ENCODE measurements around the gene FITM2. TPM values are rescaled to one million over a fixed set of nuclear protein-coding genes. Genes with fewer than 3 reads are reported as not detected.

FITM2 gene
- total and polyA plus RNA-seq, 9 donors: 6.2 to 7.1 (median 6.7) TPM

GRCh38 chr20:44288252-44288651 is 22.8 kb downstream of the FITM2 start:
- no peaks in the 10 kb centered on the region for H3K9me3 ChIP-seq (replicated peaks; ENCODE audit: control insufficient read depth, low read depth, low read length)
- WGBS (ENCODE audit: insufficient coverage): no CpG with 5 or more reads among the region's 3 CpGs
- no peaks in the 10 kb centered on the region for H3K36me3 ChIP-seq (ENCODE audit: control insufficient read depth, insufficient read depth, low read length)
- H3K27ac ChIP-seq (ENCODE audit: low read length): no peak overlapping the region
- DNase-seq: no peak
- H3K4me3 ChIP-seq (ENCODE audit: low read length): no peak overlapping the region
- no peaks in the 10 kb centered on the region for H3K4me1 ChIP-seq (ENCODE audit: control insufficient read depth, insufficient read depth, low read length)
- H3K27me3 ChIP-seq (ENCODE audit: control insufficient read depth, insufficient read depth, low read length): no peaks in the 10 kb centered on the region

- 52% methylated on average over 3 of the region's 5 CpGs for whole genome bisulfite sequencing (ENCODE audit: insufficient coverage)
- H3K9me3 ChIP-seq (replicated peaks; ENCODE audit: control insufficient read depth, low read depth, low read length): no peaks in the 10 kb centered on the region
- H3K27ac ChIP-seq (ENCODE audit: low read length): no peak overlapping the region
- H3K4me1 ChIP-seq (ENCODE audit: control insufficient read depth, insufficient read depth, low read length): no peaks in the 10 kb centered on the region
- DNase-seq: no peak
- H3K27me3 ChIP-seq (ENCODE audit: control insufficient read depth, insufficient read depth, low read length): no peaks in the 10 kb centered on the region
- no peaks in the 10 kb centered on the region for H3K36me3 ChIP-seq (ENCODE audit: control insufficient read depth, insufficient read depth, low read length)
- H3K4me3 ChIP-seq (ENCODE audit: low read length): no peak overlapping the region
Measured at GRCh38 chr20:44287272-44288097, 23.5 kb downstream of the FITM2 start.

GRCh38 chr20:44284032-44284431 is 27.0 kb downstream of the FITM2 start:
- no peaks in the 10 kb centered on the region for H3K36me3 ChIP-seq (ENCODE audit: control insufficient read depth, insufficient read depth, low read length)
- no peak for DNase-seq
- no peak overlapping the region for H3K27ac ChIP-seq (ENCODE audit: low read length)
- no peaks in the 10 kb centered on the region for H3K27me3 ChIP-seq (ENCODE audit: control insufficient read depth, insufficient read depth, low read length)
- H3K9me3 ChIP-seq (replicated peaks; ENCODE audit: control insufficient read depth, low read depth, low read length): no peaks in the 10 kb centered on the region
- no CpG with 5 or more reads among the region's 1 CpG for WGBS (ENCODE audit: insufficient coverage)
- H3K4me3 ChIP-seq (ENCODE audit: low read length): no peak overlapping the region
- no peaks in the 10 kb centered on the region for H3K4me1 ChIP-seq (ENCODE audit: control insufficient read depth, insufficient read depth, low read length)

- Histone ChIP-seq H3K4me1 (ENCODE audit: control insufficient read depth, insufficient read depth, low read length) (no peaks in the 10 kb centered on the region), H3K27ac (ENCODE audit: low read length) (no peak overlapping the region), H3K36me3 (ENCODE audit: control insufficient read depth, insufficient read depth, low read length) (no peaks in the 10 kb centered on the region), H3K9me3 (replicated peaks; ENCODE audit: control insufficient read depth, low read depth, low read length) (no peaks in the 10 kb centered on the region), H3K4me3 (ENCODE audit: low read length) (no peak overlapping the region), H3K27me3 (ENCODE audit: control insufficient read depth, insufficient read depth, low read length) (no peaks in the 10 kb centered on the region)
- no peak for DNase-seq
- WGBS (ENCODE audit: insufficient coverage): no CpG with 5 or more reads among the region's 3 CpGs
Measured at GRCh38 chr20:44282192-44282591, 28.8 kb downstream of the FITM2 start.

- no peak overlapping the region for H3K27ac ChIP-seq (ENCODE audit: low read length)
- H3K4me3 ChIP-seq (ENCODE audit: low read length): no peak overlapping the region
- H3K4me1 ChIP-seq (ENCODE audit: control insufficient read depth, insufficient read depth, low read length): no peaks in the 10 kb centered on the region
- H3K9me3 ChIP-seq (replicated peaks; ENCODE audit: control insufficient read depth, low read depth, low read length): no peaks in the 10 kb centered on the region
- no peak for DNase-seq
- no peaks in the 10 kb centered on the region for H3K36me3 ChIP-seq (ENCODE audit: control insufficient read depth, insufficient read depth, low read length)
- WGBS (ENCODE audit: insufficient coverage): no CpG with 5 or more reads among the region's 2 CpGs
- H3K27me3 ChIP-seq (ENCODE audit: control insufficient read depth, insufficient read depth, low read length): no peaks in the 10 kb centered on the region
Measured at GRCh38 chr20:44280387-44280786, 30.6 kb downstream of the FITM2 start.

GRCh38 chr20:44279228-44279627 is 31.8 kb downstream of the FITM2 start:
- H3K27me3 ChIP-seq (ENCODE audit: control insufficient read depth, insufficient read depth, low read length): no peaks in the 10 kb centered on the region
- no peak for DNase-seq
- 86% methylated on average over 11 of the region's 11 CpGs for whole genome bisulfite sequencing (ENCODE audit: insufficient coverage)
- H3K4me1 ChIP-seq (ENCODE audit: control insufficient read depth, insufficient read depth, low read length): no peaks in the 10 kb centered on the region
- no peaks in the 10 kb centered on the region for H3K9me3 ChIP-seq (replicated peaks; ENCODE audit: control insufficient read depth, low read depth, low read length)
- no peak overlapping the region for H3K27ac ChIP-seq (ENCODE audit: low read length)
- H3K36me3 ChIP-seq (ENCODE audit: control insufficient read depth, insufficient read depth, low read length): no peaks in the 10 kb centered on the region
- no peak overlapping the region for H3K4me3 ChIP-seq (ENCODE audit: low read length)

GRCh38 chr20:44274303-44275017 is 36.5 kb downstream of the FITM2 start:
- no peaks in the 10 kb centered on the region for H3K4me1 ChIP-seq (ENCODE audit: control insufficient read depth, insufficient read depth, low read length)
- no peaks in the 10 kb centered on the region for H3K27me3 ChIP-seq (ENCODE audit: control insufficient read depth, insufficient read depth, low read length)
- H3K36me3 ChIP-seq (ENCODE audit: control insufficient read depth, insufficient read depth, low read length): no peaks in the 10 kb centered on the region
- WGBS (ENCODE audit: insufficient coverage): 78% methylated on average over 9 of the region's 11 CpGs
- no peak for DNase-seq
- H3K27ac ChIP-seq (ENCODE audit: low read length): no peak overlapping the region
- H3K9me3 ChIP-seq (replicated peaks; ENCODE audit: control insufficient read depth, low read depth, low read length): peaks cover 2% of the 10 kb centered on the region
- H3K4me3 ChIP-seq (ENCODE audit: low read length): no peak overlapping the region

- DNase-seq: no peak
- H3K4me1 ChIP-seq (ENCODE audit: control insufficient read depth, insufficient read depth, low read length): no peaks in the 10 kb centered on the region
- peaks cover 2% of the 10 kb centered on the region for H3K9me3 ChIP-seq (replicated peaks; ENCODE audit: control insufficient read depth, low read depth, low read length)
- H3K36me3 ChIP-seq (ENCODE audit: control insufficient read depth, insufficient read depth, low read length): no peaks in the 10 kb centered on the region
- WGBS (ENCODE audit: insufficient coverage): 72% methylated on average over 6 of the region's 10 CpGs
- no peaks in the 10 kb centered on the region for H3K27me3 ChIP-seq (ENCODE audit: control insufficient read depth, insufficient read depth, low read length)
- no peak overlapping the region for H3K27ac ChIP-seq (ENCODE audit: low read length)
- no peak overlapping the region for H3K4me3 ChIP-seq (ENCODE audit: low read length)
Measured at GRCh38 chr20:44273231-44274215, 37.5 kb downstream of the FITM2 start.

- Histone ChIP-seq H3K4me3 (ENCODE audit: low read length) (no peak overlapping the region), H3K27ac (ENCODE audit: low read length) (no peak overlapping the region), H3K36me3 (ENCODE audit: control insufficient read depth, insufficient read depth, low read length) (no peaks in the 10 kb centered on the region), H3K9me3 (replicated peaks; ENCODE audit: control insufficient read depth, low read depth, low read length) (peaks cover 2% of the 10 kb centered on the region), H3K27me3 (ENCODE audit: control insufficient read depth, insufficient read depth, low read length) (no peaks in the 10 kb centered on the region), H3K4me1 (ENCODE audit: control insufficient read depth, insufficient read depth, low read length) (no peaks in the 10 kb centered on the region)
- 29% methylated on average over 9 of the region's 14 CpGs for WGBS (ENCODE audit: insufficient coverage)
- no peak for DNase-seq
Measured at GRCh38 chr20:44271915-44272663, 38.9 kb downstream of the FITM2 start.
